Central memory CD8-positive, alpha-beta T cell (primary cell): ENCODE measurements around the gene FOXJ2.
"Not testable (repeated sequence)": the region's sequence is repeated elsewhere in the genome, so short reads cannot be mapped to it uniquely, and the experiment has no call there.

Experiments
- ATAC-seq: fragments of 150-1000 bp; cut with Tn5 transposase; replicated peaks from 2 replicates; pipeline ENCODE4 v1.10.0; 2022; ENCODE audit warnings: mild to moderate bottlenecking, moderate FRiP score, moderate number of reproducible peaks; ENCODE audit not compliant: poor library complexity, severe bottlenecking; ENCODE audit errors: extremely low read depth
- DNase-seq, 2 donors: peaks; one replicate each; pipeline ENCODE4 v3.0.0; 2021; ENCODE audit warnings: low spot score in 2 of 2
- H3K27ac Mint-ChIP-seq: one replicate; pipeline ENCODE4 v1.8.0; 2022; ENCODE audit warnings: low read depth, mild to moderate bottlenecking, moderate library complexity, mixed read lengths
- H3K27me3 Mint-ChIP-seq: one replicate; pipeline ENCODE4 v1.8.0; 2022; ENCODE audit warnings: mixed read lengths
- H3K36me3 Mint-ChIP-seq: one replicate; pipeline ENCODE4 v1.8.0; 2022; ENCODE audit warnings: mild to moderate bottlenecking, moderate library complexity, mixed read lengths; ENCODE audit not compliant: insufficient read depth
- H3K4me1 Mint-ChIP-seq: one replicate; pipeline ENCODE4 v1.8.0; 2022; ENCODE audit warnings: mixed read lengths
- H3K4me3 Mint-ChIP-seq: one replicate; pipeline ENCODE4 v1.8.0; 2022; ENCODE audit warnings: mild to moderate bottlenecking, moderate library complexity, mixed read lengths
- H3K9me3 Mint-ChIP-seq: one replicate; pipeline ENCODE4 v1.8.0; 2022; ENCODE audit warnings: mixed read lengths

FOXJ2 gene

DNA sequence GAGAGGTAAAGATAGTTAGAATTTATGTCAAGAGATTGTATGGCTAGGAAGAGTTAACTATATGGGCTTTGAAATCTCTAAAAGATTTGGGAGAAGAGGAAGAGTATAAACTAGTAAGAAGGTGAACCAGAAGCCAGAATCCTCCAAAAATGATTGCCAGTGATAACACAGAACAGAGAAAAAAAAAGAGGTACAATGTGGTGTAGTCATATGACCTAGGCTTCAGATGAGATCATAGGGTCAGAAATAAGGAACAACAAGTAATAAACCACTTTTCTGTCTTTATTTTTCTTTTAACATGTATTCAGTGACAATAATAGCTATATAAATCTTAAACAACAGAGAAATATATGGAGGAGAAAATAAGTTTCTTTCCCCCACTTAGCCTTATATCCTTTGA, 47.6 kb downstream of the FOXJ2 start:
- Mint-ChIP-seq H3K27ac (peak overlapping the region; percentile 79), H3K4me1 (peaks cover 41% of the 10 kb centered on the region), H3K27me3 (no peaks in the 10 kb centered on the region), H3K9me3 (no peaks in the 10 kb centered on the region), H3K36me3 (peaks cover 18% of the 10 kb centered on the region), H3K4me3 (peak overlapping the region; percentile 3)
- ATAC-seq, result no peak
- DNase-seq, result no peak

DNA sequence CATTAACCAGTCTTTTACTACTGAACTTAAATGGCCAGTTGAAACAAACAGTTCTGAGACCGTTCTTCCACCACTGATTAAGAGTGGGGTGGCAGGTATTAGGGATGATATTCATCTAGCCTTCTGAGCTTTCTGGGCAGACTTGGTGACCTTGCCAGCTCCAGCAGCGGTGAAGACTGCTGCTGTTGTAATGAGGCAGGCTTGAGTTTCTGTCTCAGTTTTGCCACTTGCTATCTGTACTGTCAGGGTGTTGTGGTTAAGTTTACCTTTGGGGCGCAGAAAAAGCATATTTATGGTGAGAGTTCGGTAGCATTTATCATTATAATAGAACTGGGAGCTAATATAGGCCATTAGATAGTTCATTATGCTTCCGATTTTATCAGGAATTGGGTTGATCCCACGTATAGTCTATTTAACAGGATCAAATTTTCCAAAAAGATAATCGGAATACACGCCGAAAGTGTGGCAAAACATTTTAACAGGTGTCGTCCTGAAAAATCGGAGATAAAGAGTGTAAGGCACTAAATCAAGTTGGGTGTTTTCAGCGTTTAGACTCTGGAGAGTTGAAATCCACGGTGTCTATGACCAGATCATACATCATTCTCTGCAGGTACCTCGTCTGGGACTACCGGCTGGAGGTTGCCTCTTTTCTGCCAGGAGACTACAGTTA, 48.9 kb downstream of the FOXJ2 start:
- ATAC-seq (peak; percentile 7), DNase-seq (no peak)
- peaks cover 45% of the 10 kb centered on the region for H3K4me1 Mint-ChIP-seq

DNA sequence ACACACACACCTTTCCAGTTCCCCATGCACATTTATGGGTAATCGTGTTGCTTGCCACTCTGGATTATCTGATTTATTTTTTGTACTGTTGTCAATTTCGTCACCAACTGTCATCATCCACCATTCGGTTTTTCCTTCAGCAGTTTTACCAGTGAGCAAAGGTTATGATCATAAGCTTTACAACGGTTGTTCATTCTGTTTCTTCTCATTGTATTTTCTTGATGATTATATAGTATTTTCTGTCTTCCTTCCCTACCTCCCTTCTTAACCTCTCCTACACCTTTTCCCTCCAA, 50.2 kb downstream of the FOXJ2 start:
- H3K36me3 Mint-ChIP-seq, result peaks cover 19% of the 10 kb centered on the region
- ATAC-seq (no peak), DNase-seq (no peak)
- peak overlapping the region; percentile 93 for H3K4me3 Mint-ChIP-seq
- H3K4me1 Mint-ChIP-seq, result peaks cover 52% of the 10 kb centered on the region
- no peaks in the 10 kb centered on the region for H3K9me3 Mint-ChIP-seq
- no peaks in the 10 kb centered on the region for H3K27me3 Mint-ChIP-seq
- peak overlapping the region; percentile 99 for H3K27ac Mint-ChIP-seq

More for the DNA sequence above, 48.9 kb downstream of the FOXJ2 start:
- peak overlapping the region; percentile 93 for H3K4me3 Mint-ChIP-seq
- peak overlapping the region; percentile 99 for H3K27ac Mint-ChIP-seq
- peaks cover 19% of the 10 kb centered on the region for H3K36me3 Mint-ChIP-seq
- H3K27me3 Mint-ChIP-seq, result no peaks in the 10 kb centered on the region
- H3K9me3 Mint-ChIP-seq, result no peaks in the 10 kb centered on the region

DNA sequence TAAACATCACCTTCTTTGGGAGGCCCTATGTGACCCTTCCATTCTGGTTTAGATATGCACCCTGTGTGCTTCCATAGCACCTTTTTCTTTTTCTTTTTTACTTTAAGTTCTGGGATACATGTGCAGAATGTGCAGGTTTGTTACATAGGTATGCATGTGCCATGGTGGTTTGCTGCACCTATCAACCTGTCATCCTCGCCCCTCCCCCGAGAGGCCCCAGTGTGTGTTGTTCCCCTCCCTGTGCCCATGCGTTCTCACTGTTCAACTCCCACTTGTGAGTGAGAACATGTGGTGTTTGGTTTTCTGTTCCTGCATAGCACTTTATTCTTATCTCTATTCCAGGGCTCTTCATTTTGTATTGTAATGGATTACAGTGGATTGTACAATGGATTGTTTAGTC, 51.8 kb downstream of the FOXJ2 start:
- H3K27ac Mint-ChIP-seq, result peak overlapping the region; percentile 99
- not testable (repeated sequence) for ATAC-seq, DNase-seq, H3K27me3 Mint-ChIP-seq, H3K9me3 Mint-ChIP-seq
- peaks cover 22% of the 10 kb centered on the region for H3K36me3 Mint-ChIP-seq
- peak overlapping the region; percentile 93 for H3K4me3 Mint-ChIP-seq
- H3K4me1 Mint-ChIP-seq, result peaks cover 61% of the 10 kb centered on the region

DNA sequence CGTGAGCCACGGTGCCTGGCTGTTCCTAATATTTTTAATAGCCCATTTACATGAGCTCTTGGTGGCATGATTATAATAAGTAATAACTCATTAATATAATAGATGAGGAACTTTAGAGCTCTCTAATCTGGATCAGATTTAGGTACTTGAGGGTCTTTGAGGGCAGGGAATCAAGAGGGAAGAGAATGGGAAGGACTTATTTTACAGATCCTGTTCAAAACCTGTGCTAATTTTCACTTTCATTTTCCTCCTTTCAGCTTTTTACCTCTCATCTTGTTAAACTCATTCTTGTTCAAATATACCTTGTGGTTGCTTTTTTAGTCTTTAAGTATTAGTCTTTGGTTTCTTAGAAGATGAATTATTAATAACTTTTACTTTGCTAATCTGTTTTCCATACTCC, 55.1 kb downstream of the FOXJ2 start:
- peak overlapping the region; percentile 74 for H3K4me3 Mint-ChIP-seq
- no peaks in the 10 kb centered on the region for H3K27me3 Mint-ChIP-seq
- peak overlapping the region; percentile 95 for H3K27ac Mint-ChIP-seq
- ATAC-seq, result no peak
- peaks cover 38% of the 10 kb centered on the region for H3K36me3 Mint-ChIP-seq
- no peaks in the 10 kb centered on the region for H3K9me3 Mint-ChIP-seq
- DNase-seq, result no peak
- peaks cover 45% of the 10 kb centered on the region for H3K4me1 Mint-ChIP-seq

DNA sequence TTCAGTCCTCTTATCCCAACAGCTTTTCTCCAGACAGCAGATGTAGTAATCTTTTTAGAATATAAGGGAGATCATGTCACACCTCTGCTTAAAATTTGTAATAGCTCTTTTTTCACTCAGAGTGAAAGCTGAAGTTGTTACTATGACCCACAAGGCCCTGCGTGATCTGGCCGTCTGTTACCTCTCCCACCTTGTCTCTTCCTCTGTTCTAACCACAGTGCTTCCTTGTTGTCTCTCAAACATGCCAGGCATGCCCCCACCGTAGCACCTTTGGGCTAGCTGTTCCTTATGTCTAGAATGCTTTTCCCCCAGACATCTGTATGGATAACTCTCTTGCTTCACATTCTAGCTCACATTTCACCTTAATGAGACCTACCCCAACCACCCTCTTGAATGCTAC, 56.1 kb downstream of the FOXJ2 start:
- peak in 1 of 2 donors; percentile 34 for DNase-seq
- Mint-ChIP-seq H3K27me3 (no peaks in the 10 kb centered on the region), H3K27ac (peak overlapping the region; percentile 95), H3K4me3 (peak overlapping the region; percentile 74), H3K9me3 (no peaks in the 10 kb centered on the region), H3K4me1 (peaks cover 39% of the 10 kb centered on the region), H3K36me3 (peaks cover 43% of the 10 kb centered on the region)
- peak; percentile 98 for ATAC-seq

DNA sequence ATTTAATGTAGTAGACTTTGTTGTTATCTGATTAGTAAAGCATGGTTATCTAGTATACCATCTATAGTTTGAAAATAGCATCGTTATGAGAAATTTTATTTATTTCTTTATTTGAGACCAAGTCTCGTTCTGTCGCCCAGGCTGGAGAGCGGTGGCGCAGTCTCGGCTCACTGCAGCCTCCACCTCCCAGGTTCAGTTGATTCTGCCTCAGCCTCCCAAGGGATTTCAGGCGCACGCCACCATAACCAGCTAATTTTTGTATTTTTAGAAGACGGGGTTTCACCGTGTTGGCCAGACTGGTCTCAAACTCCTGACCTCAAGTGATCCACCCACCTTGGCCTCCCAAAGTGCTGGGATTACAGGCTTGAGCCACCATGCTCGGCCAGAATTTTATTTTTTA, 56.8 kb downstream of the FOXJ2 start:
- peaks cover 43% of the 10 kb centered on the region for H3K36me3 Mint-ChIP-seq
- not testable (repeated sequence) for ATAC-seq, H3K9me3 Mint-ChIP-seq, DNase-seq, H3K27me3 Mint-ChIP-seq
- peaks cover 32% of the 10 kb centered on the region for H3K4me1 Mint-ChIP-seq
- peak overlapping the region; percentile 95 for H3K27ac Mint-ChIP-seq
- peak overlapping the region; percentile 74 for H3K4me3 Mint-ChIP-seq

DNA sequence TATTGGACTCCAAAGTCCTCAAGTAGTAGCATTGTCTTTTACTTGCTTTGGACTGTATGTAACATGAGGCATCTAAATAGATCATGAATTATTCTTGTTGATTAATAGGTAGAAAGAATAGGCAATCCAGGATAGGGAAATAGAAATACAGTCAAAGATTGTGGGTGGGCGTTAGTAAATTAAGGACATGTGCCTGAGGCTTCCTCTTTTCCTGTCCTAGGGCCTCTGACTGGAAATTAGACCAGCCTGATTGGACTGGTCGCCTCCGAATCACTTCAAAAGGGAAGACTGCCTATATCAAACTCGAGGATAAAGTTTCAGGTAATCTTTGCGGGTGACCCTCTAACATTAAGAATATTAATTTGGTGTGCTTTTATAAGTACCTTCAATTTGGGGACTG, 57.2 kb downstream of the FOXJ2 start:
- no peak for ATAC-seq
- Mint-ChIP-seq H3K27ac (peak overlapping the region; percentile 95), H3K9me3 (no peaks in the 10 kb centered on the region), H3K27me3 (no peaks in the 10 kb centered on the region), H3K4me1 (peaks cover 28% of the 10 kb centered on the region), H3K36me3 (peaks cover 46% of the 10 kb centered on the region), H3K4me3 (no peak overlapping the region)
- DNase-seq, result no peak

DNA sequence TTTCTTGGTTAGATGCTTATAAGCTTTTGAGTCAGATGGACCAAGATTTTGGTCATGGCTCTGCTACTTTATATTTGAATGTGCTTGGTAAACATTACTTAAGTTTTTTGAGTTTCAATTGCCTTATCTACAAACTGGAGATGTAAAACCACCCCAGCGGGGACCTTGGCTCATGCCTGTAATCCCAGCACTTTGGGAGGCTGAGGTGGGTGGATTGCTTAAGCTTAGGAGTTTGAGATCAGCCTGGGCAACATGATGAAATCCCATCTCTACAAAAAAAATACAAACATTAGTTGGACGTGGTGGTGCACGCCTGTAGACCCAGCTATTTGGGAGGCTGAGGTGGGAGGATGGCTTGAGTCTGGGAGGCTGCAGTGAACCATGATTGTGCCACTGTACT, 60.8 kb downstream of the FOXJ2 start:
- H3K4me1 Mint-ChIP-seq, result peaks cover 14% of the 10 kb centered on the region
- no peaks in the 10 kb centered on the region for H3K27me3 Mint-ChIP-seq
- peak overlapping the region; percentile 67 for H3K27ac Mint-ChIP-seq
- peaks cover 67% of the 10 kb centered on the region for H3K36me3 Mint-ChIP-seq
- H3K9me3 Mint-ChIP-seq, result no peaks in the 10 kb centered on the region
- no peak overlapping the region for H3K4me3 Mint-ChIP-seq
- no peak for DNase-seq
- no peak for ATAC-seq

DNA sequence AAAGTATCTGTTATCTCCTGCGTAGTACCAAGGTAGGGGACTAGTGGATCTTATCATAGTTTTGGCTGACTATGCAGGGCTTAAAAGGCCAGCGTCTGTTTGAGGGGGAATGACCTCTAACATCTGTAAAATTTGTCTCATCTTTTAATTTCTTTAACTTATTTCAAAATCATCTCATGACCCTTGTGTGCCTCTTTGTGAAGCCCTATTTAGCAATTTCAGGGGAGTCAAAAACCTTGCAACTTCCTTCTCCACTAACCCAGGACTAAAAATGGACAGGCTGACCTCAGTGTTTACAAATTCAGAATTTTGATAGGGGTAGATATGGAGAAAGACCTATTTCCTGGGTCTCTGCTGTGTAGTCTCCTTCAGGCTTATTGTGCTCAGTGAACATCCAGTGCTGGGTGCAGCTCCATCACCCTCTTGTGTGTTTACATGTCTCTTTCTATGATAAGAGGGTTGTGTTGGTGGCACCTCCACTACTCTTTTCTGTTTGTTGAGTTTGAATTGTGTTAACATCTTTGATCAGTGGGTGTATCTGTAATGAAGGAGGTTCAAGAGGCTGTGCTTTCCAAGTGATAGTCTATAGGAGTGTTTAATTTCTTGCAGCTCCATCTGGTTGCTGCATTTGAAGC, 63.9 kb downstream of the FOXJ2 start:
- Mint-ChIP-seq H3K4me3 (no peak overlapping the region), H3K27me3 (no peaks in the 10 kb centered on the region), H3K4me1 (peaks cover 12% of the 10 kb centered on the region), H3K27ac (no peak overlapping the region), H3K36me3 (peaks cover 63% of the 10 kb centered on the region), H3K9me3 (no peaks in the 10 kb centered on the region)
- no peak for DNase-seq
- ATAC-seq, result no peak

DNA sequence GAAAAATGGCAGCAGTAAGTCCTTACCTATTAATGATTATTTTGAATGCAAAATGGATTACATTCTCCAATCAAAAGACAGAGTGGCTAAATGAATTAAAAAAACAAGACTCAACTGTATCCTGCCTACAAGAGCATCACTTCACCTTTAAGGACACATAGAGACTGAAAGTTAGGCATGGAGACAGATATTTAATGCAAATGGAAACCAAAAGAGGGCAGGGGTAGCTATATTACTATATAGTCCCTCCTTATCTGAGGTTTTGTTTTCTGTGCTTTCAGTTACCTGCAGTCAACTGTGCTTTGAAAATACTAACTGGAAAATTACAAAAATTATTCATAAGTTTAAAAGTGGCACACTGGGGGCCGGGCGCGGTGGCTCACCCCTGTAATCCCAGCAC, 66.7 kb downstream of the FOXJ2 start:
- peaks cover 45% of the 10 kb centered on the region for H3K36me3 Mint-ChIP-seq
- no peaks in the 10 kb centered on the region for H3K9me3 Mint-ChIP-seq
- DNase-seq (no peak), ATAC-seq (no peak)
- no peak overlapping the region for H3K4me3 Mint-ChIP-seq
- no peaks in the 10 kb centered on the region for H3K27me3 Mint-ChIP-seq
- H3K27ac Mint-ChIP-seq, result peak overlapping the region; percentile 16
- H3K4me1 Mint-ChIP-seq, result peaks cover 12% of the 10 kb centered on the region
